KOPT-K1 (cell line): ENCODE data around the gene GYS1.

Source experiments
- H3K27ac ChIP-seq: fragments of 200-600 bp; sonication (generic); 2 replicates; pipeline ENCODE4 v1.5.1; 2016; ENCODE audit warnings: antibody characterized with exemption, mild to moderate bottlenecking, low read depth, low read length; ENCODE audit not compliant: poor library complexity, severe bottlenecking
- H3K36me3 ChIP-seq: fragments of 200-600 bp; sonication (generic); 2 replicates; pipeline ENCODE4 v1.5.1; 2017; ENCODE audit warnings: antibody characterized with exemption, mild to moderate bottlenecking, low read length, moderate library complexity; ENCODE audit not compliant: insufficient read depth
- H3K9me3 ChIP-seq: fragments of 200-600 bp; sonication (generic); 2 replicates; pipeline ENCODE4 v1.5.1; 2017; ENCODE audit warnings: antibody characterized with exemption, low read length, mild to moderate bottlenecking; ENCODE audit not compliant: insufficient read depth, poor library complexity, severe bottlenecking

Gene GYS1

DNA sequence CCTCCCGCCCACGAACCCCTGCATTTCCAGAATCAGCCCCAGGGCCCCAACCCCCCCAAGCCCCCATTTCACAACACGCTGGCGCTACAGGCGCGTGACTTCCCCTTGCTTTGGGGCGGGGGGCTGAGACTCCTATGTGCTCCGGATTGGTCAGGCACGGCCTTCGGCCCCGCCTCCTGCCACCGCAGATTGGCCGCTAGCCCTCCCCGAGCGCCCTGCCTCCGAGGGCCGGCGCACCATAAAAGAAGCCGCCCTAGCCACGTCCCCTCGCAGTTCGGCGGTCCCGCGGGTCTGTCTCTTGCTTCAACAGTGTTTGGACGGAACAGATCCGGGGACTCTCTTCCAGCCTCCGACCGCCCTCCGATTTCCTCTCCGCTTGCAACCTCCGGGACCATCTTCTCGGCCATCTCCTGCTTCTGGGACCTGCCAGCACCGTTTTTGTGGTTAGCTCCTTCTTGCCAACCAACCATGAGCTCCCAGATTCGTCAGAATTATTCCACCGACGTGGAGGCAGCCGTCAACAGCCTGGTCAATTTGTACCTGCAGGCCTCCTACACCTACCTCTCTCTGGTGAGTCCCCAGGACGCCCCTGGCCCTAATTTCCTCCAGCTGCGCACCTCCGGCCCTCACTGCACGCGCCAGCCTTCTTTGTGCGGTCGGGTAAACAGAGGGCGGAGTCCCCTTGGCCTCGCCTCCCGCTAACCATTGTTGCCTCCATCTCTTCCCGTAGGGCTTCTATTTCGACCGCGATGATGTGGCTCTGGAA, 27.9 kb downstream of the GYS1 start, which contains the start of gene FTL:
FTL (plus strand) TSS at position 270 of the 766 bp plus-strand sequence; CDS start at position 469, 199 bp downstream.
- Histone ChIP-seq H3K36me3 (peaks cover 49% of the 10 kb centered on the region), H3K27ac (peak within 1 kb of the TSS; percentile 85), H3K9me3 (no peaks in the 10 kb centered on the region)

GRCh38 chr19:48964205-48965039, 28.7 kb downstream of the GYS1 start:
- Histone ChIP-seq H3K27ac (peak overlapping the region; percentile 85), H3K36me3 (peaks cover 41% of the 10 kb centered on the region), H3K9me3 (no peaks in the 10 kb centered on the region)

GRCh38 chr19:48963371-48964204, 29.5 kb downstream of the GYS1 start:
- Histone ChIP-seq H3K36me3 (peaks cover 36% of the 10 kb centered on the region), H3K27ac (peak overlapping the region; percentile 85), H3K9me3 (no peaks in the 10 kb centered on the region)

DNA sequence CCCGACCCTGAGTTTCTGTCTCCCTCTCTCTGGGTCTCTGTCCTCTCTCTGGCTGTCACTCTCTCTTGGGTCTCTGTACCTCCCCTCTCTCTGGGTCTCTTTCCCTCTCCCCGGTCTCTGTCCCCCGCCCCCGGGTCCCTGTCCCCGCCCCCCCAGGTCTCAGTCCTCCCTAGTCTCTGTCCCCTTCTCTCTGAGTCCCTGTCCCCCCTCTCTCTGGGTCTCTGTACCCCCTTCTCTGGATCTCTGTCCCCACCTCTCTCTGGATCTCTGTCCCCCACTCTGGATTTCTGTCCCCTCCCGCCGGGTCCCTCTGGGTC, 30.3 kb downstream of the GYS1 start:
- no peaks in the 10 kb centered on the region for H3K9me3 ChIP-seq
- peak overlapping the region; percentile 85 for H3K27ac ChIP-seq
- H3K36me3 ChIP-seq = peaks cover 37% of the 10 kb centered on the region

DNA sequence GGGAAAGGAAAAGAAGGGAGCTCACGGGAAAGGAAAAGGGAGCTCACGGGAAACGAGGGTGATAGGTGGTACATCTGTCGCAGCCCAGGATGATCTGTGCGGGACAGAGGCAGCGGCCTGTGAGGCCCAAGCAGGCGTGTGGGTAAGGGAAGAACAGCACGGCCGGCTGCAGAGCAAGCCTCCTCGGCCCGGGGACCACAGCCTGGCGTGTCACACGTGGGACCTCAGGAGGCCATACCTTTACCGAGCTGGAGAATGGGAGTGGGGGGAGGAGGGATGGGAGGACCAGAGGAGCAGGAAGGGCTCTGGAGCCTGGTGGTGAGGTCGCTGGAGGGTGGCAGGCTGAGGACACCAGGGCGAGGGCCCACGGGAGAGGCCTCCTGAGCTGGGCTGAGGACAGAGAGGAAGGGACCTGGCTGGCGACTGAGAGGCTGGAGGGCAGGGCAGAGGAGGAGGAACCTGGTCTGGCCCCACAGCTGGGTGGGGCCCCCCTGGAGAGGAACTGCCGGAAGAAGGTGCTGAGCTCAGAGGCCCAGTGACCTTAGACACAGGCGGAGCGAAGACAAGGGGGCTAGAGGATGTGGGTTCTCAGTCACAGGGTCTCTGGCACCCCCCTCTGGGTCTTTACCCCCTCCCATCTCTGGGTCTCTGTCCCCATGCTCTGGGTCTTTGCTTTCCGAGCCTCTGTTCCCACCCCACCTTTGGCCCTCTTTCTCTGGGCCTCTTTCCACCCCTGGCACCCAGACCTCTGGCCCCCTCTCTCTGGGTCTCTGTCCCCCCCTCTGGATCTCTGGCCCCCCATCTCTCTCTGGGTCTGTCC, 30.9 kb downstream of the GYS1 start:
- peaks cover 37% of the 10 kb centered on the region for H3K36me3 ChIP-seq
- peak overlapping the region; percentile 85 for H3K27ac ChIP-seq
- no peaks in the 10 kb centered on the region for H3K9me3 ChIP-seq

DNA sequence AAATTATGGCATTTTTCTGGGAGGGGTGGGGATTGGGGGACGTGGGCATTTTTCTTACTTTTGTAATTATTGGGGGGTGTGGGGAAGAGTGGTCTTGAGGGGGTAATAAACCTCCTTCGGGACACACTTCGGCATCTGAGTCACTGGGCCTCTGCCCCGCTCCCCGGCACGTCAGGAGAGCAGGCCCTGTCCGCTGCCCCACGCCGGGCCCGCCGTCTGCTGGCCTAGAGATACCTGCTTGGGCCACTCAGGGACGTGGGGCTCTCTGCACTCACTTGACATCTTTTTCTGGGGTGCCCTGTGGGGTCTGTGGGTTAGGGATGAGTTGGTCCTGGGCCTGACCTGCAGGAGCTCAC, 31.5 kb downstream of the GYS1 start:
- H3K9me3 ChIP-seq = no peaks in the 10 kb centered on the region
- peaks cover 31% of the 10 kb centered on the region for H3K36me3 ChIP-seq
- peak overlapping the region; percentile 85 for H3K27ac ChIP-seq

- H3K27ac ChIP-seq = peak overlapping the region; percentile 85
- no peaks in the 10 kb centered on the region for H3K9me3 ChIP-seq
- peaks cover 29% of the 10 kb centered on the region for H3K36me3 ChIP-seq
Observed at GRCh38 chr19:48961051-48961649, 32.0 kb downstream of the GYS1 start.

GRCh38 chr19:48959341-48960239, 33.5 kb downstream of the GYS1 start:
- Histone ChIP-seq H3K36me3 (peaks cover 30% of the 10 kb centered on the region), H3K27ac (no peak overlapping the region), H3K9me3 (no peaks in the 10 kb centered on the region)

DNA sequence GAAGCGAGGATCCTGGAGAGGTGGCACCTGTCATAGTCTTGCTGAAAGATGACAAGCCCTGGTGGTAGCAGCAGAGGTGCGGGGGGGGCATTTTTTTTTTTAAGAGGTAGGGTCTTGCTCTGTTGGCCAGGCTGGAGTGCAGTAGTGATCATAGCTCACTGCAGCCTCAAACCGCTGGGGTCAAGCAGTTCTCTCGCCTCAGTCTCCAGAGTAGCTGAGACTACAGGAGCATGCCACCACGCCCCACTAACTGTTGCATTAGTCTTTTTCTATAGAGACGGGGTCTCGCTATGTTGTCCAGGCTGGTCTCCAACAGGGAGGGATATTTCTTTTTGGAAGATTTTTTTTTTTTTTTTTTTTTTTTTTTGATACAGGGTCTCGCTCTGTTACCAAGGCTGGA, 35.1 kb downstream of the GYS1 start:
- Histone ChIP-seq H3K27ac (no peak overlapping the region), H3K36me3 (peaks cover 30% of the 10 kb centered on the region), H3K9me3 (no peaks in the 10 kb centered on the region)

DNA sequence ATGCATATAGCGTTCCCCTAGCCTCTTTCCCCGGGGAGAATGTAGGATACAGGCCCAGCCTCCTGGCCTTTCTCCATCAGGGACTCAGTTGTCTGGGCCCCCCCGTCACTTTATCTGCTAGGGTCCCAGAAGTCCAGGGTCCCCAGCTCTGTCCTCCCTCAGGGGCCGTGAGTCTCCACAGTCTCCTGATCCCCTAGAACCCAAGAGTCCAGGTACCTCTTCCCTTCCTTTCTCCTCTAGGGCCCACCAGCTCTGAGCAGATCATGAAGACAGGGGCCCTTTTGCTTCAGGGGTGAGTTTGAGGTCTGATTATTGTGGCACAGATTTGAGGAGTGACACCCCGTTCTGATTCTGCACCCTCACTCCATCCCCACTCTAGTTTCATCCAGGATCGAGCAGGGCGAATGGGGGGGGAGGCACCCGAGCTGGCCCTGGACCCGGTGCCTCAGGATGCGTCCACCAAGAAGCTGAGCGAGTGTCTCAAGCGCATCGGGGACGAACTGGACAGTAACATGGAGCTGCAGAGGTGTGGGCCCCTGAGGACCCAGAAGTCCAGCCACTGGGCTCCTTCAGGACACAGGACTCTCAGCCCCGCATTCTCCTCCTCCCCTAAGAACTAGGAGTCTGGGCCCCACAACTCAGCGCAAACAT, 37.7 kb downstream of the GYS1 start:
- Histone ChIP-seq H3K36me3 (peaks cover 22% of the 10 kb centered on the region), H3K27ac (peak overlapping the region; percentile 88), H3K9me3 (no peaks in the 10 kb centered on the region)

DNA sequence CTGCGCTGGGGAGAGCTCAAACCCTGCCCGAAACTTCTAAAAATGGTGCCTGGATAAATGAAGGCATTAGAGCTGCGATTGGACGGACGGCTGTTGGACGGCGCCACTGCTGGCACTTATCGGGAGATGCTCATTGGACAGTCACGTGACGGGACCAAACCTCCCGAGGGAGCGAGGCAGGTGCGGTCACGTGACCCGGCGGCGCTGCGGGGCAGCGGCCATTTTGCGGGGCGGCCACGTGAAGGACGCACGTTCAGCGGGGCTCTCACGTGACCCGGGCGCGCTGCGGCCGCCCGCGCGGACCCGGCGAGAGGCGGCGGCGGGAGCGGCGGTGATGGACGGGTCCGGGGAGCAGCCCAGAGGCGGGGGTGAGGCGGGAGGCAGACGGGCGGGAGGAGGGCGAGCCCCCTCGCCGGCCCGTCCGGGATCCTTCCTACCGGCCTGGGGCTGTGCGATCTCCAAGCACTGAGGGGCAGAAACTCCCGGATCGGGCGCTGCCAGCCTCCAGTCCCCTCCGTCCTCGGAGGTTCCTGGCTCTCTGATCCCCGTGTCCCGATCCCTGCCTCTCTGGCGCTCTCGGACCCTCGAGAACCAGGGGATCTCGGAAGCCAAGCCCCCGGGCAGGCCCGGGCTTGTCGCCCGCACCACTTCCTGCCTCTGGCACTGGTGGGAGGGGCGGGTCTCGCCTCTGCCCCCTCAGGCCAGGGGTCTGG, 38.4 kb downstream of the GYS1 start, which contains the start of gene BAX:
BAX (plus strand) TSS at position 281 of the 713 bp plus-strand sequence; CDS start at position 335, 54 bp downstream.
- Histone ChIP-seq H3K9me3 (no peaks in the 10 kb centered on the region), H3K36me3 (peaks cover 22% of the 10 kb centered on the region), H3K27ac (peak within 1 kb of the TSS; percentile 88)

DNA sequence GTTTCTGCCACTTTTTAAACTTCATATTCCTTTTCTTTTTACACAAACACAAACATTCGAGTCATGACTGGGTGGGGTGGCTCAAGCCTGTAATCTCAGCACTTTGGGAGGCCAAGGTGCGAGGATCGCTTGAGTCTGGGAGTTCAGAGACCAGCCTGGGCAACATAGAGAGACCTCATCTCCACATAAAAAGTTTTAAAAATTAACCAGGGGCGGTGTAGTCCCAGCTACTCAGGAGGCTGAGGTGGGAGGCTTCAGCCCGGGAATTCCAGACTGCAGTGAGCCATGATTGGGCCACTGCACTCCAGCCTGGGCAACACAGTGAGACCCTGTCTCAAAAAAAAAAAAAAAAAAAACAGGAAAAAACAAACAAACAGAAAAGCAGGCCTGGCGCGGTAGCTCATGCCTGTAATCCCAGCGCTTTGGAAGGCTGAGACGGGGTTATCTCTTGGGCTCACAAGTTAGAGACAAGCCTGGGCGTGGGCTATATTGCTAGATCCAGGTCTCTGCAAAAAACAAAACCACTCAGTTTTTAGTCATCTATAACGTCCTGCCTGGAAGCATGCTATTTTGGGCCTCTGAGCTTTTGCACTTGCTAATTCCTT, 39.0 kb downstream of the GYS1 start:
- H3K36me3 ChIP-seq = peaks cover 22% of the 10 kb centered on the region
- H3K9me3 ChIP-seq = no peaks in the 10 kb centered on the region
- H3K27ac ChIP-seq = peak overlapping the region; percentile 88
